ENCODE data around the gene IFT43. TPM values are rescaled to one million over a fixed set of nuclear protein-coding genes. Genes with fewer than 3 reads are reported as not detected.

Gene IFT43
- total RNA-seq, 1 donor from 2014 or later = 39.9 TPM

DNA sequence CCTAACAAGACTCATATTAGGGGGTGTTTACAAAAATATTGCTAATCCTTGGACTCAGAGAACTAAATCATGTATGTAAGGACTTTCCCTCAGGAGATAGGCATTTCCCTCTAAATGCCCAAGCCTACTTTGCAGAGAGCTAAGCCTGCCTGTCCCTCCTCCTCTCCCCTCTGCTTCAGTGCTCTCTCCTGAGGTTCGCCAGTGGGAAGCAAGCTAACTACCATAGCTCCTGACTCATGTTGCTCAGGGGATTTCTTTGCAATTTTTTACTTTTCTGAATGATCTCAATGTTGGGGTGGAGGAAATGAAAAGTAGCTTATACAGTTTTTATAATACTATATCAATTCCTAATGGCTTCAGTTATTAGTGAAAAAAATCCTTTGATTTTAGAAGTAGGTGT, 29.6 kb downstream of the IFT43 start:
- DNase-seq (ENCODE audit: low spot score) = no peak

GRCh38 chr14:76015668-76016067, 30.1 kb downstream of the IFT43 start:
- DNase-seq (ENCODE audit: low spot score) = no peak

GRCh38 chr14:76019676-76020075, 34.1 kb downstream of the IFT43 start:
- DNase-seq (ENCODE audit: low spot score) = no peak

DNA sequence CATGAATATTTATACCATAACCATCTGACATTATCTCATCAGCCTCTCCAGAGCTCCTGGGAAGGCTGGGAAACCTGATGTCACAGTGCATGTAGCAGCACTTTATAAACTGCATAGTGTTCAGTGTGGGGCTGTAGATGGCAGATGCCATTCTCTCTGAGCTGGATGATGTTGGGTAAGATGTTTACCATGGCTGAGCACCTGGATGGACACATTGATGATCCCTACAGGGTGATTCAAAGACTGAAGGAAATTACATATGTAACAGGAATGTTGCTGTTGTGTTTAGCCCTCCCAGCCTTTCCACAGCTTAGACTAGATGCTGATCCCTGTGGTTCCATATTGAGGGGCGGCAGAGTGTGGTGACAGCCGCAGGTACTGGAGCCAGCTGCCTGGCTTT, 37.4 kb downstream of the IFT43 start:
- DNase-seq (ENCODE audit: low spot score) = no peak

GRCh38 chr14:76023757-76024156, 38.2 kb downstream of the IFT43 start:
- DNase-seq (ENCODE audit: low spot score) = no peak

DNA sequence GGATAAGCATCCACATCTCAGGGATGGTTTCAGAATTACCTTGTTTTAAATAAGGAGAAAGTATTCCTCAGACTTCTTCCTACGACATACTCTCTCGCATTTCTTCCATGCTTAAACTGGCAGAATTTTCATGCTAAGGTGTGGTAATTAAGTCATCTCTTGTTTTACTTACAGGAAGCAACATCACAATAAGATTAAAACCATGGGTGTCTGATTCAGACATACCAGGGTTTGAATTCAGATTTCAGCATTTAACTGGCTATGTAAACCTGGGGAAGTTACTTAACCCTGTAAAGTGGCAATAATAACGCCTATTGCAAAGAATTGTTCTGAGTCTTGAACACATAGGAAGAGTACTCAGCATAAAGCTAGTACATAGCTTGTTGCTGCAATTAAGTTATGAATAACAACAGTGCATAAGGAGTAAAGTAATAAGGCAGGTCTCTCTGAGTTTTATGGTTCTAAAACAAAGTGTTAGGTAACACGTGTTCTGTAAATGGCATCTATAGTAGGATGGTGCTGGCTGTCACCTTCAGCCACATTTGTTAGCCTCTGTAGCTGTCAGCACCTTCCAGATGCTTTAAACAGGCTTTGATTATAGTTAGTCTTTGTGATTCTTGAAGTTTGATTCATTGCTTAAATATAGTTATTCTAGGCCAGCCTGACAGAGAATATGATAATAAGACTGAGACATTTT, 38.8 kb downstream of the IFT43 start:
- no peak for DNase-seq (ENCODE audit: low spot score)

DNA sequence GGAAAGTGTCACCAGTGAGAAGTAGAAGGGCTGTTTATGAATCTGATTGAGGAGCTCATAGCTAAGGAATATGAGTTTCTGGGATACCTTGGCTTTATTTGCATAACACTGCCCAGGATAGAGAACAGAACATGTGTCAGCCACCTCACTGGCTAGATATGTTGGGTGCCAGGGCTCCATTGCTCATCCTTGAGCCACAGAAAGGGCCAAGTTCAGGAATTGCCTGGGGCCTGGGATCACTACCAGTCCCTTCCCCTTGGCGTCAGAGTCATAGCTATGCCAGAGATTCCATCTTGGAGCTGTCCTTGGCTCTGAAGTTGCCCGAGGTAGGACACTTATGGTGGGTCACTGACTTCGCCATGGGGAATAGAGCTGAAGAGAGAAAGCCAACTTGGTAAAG, 49.0 kb downstream of the IFT43 start:
- DNase-seq (ENCODE audit: low spot score) = no peak

GRCh38 chr14:76040704-76041103, 55.1 kb downstream of the IFT43 start:
- DNase-seq (ENCODE audit: low spot score) = no peak

DNA sequence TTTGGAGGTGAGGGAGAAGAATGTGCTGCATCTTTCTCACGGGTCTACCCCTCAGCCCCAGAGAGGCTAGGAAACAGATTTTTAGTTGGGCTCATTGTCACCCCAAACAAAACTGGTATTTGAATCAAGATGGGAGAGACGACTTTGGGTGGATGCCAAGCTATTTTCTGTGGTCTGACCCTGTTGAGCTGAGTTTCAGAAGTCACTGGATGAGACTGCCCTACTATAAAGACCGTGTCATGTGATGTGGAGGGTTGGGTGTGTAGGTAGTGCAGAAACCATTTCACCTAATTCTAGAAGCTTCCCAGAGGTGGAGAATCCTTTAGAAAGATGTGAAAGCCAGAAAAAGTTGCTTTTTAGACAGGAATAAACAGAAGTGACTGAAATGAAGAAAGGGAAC, 60.2 kb downstream of the IFT43 start:
- no peak for DNase-seq (ENCODE audit: low spot score)

DNA sequence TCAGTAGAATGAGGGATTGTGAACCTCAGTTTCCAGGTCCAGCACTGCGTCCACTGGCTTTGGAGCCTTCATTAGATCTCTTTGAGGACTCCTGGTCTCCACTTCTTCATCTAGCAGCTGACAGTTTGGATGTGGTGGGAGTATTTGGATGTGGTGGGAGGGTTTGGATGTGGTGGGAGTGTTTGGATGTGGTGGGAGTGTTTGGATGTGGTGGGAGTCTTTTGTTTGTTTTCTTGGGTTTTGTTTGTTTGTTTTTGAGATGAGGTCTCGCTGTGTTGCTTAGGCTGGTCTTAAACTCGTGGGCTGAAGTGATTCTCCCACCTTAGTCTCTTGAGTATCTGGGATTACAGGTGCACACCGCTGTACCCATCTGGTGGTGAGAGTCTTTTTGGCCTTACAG, 64.7 kb downstream of the IFT43 start:
- no peak for DNase-seq (ENCODE audit: low spot score)

DNA sequence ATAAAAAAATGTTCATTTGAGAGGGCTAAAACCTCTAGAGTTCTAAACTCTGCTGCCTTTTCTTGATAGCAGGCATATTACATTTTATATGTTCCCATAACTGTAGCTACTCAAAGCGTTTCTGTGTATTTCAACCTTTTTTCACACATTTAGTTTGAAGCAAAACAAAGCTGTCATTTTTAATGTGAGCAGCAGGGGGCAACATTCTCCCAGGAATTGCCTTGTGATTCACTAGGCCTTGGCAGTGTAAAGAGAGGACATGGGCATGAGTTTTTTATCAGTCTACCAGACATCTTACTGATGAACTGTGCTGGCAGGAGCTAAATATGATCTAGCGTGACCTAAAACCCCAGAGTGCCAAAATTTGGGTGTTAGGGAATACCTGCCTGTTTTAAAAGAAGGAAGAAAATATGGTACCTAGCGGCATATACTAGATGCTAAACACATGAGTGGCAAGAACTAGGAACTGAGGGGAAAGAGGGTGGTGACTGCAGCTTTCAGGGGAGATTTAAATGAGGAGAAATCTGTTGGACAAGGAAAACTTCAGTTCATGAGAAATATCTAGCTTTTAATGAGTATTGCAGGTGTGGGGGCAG, 65.3 kb downstream of the IFT43 start:
- peak; percentile 61 for DNase-seq (ENCODE audit: low spot score)

- no peak for DNase-seq (ENCODE audit: low spot score)
These were observed 66.3 kb downstream of the IFT43 start for GRCh38 chr14:76051717-76052465.

DNA sequence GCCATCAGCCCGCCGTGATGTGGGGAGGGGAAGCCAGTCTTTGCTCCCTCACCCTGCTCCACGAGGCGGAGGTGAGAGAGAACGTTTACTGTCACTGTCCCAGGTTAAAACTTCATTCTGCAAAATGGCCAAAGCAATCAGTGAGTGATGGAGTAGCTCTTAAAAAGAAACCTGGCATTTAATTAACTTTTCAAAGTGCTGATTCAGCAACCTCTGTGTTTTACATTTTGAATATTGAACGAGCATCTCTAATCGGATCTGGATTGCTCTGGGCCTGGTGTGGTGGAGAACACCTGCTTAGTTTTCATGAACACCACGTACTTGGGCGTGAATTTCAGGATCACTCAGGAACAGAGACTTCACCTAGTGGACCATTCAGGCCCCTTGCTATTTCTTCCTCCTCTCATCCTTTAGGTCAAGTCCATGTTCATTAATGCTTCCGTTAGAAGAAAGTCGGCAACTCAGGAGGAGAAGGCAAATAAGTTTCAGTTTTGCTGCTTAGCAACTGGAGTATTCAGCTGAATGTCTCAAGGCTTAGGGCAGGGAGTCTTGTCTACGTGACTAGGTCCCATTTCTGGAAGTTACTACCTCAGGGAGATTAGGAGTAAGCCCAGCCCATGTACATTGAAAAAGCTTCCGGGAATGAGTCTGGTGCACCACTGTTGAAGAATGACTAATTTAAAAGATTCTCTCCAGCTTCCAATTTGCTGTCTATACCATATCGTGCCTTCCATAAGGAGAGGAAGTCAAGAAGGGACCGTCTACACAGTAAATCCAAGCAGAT, 68.2 kb downstream of the IFT43 start:
- no peak for DNase-seq (ENCODE audit: low spot score)

DNA sequence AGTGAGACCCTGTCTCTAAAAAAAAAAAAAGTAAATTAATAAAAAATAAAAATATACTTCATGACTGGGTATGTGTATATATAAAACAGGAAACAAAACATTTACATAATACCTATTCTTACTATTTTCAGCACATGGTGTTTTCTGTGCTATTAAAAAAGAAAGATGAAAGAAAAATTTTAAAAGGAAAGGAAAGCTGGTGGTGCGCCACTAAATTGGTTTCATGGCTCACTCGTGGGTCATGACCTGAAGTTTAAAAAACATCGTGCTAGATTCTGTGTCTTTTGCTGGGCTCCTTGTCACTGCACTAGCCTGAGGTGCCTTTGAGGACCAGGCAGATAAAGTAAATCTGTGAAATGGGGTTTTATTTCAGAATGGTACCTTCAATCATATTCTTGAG, 69.8 kb downstream of the IFT43 start:
- no peak for DNase-seq (ENCODE audit: low spot score)

- no peak for DNase-seq (ENCODE audit: low spot score)
These were observed 70.6 kb downstream of the IFT43 start for GRCh38 chr14:76056128-76056527.

- no peak for DNase-seq (ENCODE audit: low spot score)
These were observed 72.4 kb downstream of the IFT43 start for GRCh38 chr14:76057914-76058313.

DNA sequence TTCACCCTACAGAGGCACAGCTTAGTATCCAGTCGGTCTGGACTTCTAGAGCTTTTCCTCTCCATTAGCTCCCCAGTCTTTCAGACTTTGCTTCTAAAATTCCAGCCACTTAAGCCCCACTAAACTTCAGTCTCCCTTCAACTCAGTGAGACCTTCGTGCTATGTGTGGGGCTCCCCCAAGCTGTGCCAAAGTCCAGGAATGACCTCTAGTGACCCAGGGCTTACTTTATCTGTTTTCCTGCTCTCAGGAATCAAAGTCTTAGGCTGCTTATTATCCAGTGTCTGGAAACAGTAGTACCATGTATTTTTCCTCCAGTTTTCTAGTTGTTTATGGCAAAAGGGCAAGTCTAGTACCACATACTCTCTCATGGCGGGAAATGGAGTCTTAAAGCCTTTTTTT, 77.8 kb downstream of the IFT43 start:
- no peak for DNase-seq (ENCODE audit: low spot score)

- no peak for DNase-seq (ENCODE audit: low spot score)
These were observed 80.0 kb downstream of the IFT43 start for GRCh38 chr14:76065519-76065918.

GRCh38 chr14:76067536-76067935, 82.0 kb downstream of the IFT43 start:
- DNase-seq (ENCODE audit: low spot score) = no peak

DNA sequence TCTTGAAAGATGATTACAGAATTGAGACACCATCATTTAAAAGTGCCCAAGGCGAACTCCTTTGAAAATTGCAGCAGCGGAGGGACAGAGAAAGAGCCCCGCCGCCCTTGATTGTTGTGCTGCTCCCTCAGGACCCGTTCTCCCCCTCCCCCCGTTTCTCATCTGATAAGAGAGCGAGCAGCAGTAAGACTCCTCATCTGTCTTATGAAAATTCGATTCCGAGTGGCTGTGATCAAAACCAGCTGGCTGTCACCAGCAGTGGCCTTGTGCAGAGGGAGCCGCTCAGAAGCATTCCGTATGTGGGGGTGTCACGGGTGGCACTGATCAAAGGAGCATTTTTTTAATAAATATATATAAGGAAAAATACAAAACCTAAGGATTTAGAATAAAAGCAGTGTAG, 88.2 kb downstream of the IFT43 start:
- DNase-seq (ENCODE audit: low spot score) = no peak

DNA sequence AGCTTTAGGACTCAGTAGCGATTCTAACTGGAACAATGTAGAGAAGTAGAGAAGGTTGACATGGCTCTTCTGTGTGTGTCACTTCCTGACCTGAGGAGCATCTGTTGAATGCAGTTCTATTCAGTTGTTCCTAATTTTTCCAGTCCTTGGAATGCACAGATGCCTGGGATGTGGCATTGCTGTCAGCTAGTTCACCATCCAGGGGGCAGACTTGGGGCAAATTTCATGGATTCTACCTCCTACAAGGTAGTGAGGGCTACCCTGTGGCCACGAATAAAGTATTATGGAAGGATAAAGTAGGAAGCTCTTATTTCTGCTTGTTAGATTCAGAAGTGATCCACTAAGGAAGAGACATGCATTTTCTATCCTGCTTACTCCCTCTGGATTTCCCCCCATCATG, 91.8 kb downstream of the IFT43 start:
- DNase-seq (ENCODE audit: low spot score) = no peak

DNA sequence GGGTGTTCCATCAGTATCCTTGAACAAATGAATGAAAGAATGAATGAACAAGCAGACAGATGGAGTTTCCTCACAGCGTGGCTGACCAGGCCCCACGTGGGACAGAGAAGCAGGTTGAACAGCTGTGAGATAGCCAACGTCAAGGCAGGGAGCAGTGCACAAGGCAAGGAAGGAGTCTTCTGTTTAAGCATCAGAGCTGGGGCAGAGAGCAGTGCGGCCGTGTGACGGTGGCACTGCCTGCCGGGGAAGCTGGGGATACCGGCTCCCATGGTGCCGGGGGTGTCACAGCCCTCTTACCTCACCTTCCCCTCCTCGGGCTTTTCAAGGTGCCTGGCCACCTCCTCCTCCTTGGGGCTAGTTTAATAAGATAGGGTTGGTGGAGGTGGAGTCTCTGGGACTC, 92.9 kb downstream of the IFT43 start:
- DNase-seq (ENCODE audit: low spot score) = no peak
